H9 (cell line): ENCODE data around the gene PHEX. TPM values are rescaled to one million over a fixed set of nuclear protein-coding genes. Genes with fewer than 3 reads are reported as not detected.

Experiments used
- DNase-seq: peaks from one replicate; pipeline ENCODE4 v3.0.0-alpha.2; 2017
- H2AFZ ChIP-seq: one replicate; pipeline ENCODE4 v1.6.1; 2013; ENCODE audit warnings: mild to moderate bottlenecking, low read length, control low read depth, moderate library complexity
- H2AK5ac ChIP-seq: 2 replicates; pipeline ENCODE4 v1.6.1; 2013; ENCODE audit warnings: low read length, control low read depth, mixed read lengths; ENCODE audit not compliant: insufficient read length
- H2BK120ac ChIP-seq: one replicate; pipeline ENCODE4 v1.6.1; 2013; ENCODE audit warnings: low read depth, mild to moderate bottlenecking, low read length, control low read depth, inconsistent platforms; ENCODE audit not compliant: poor library complexity, severe bottlenecking
- H2BK12ac ChIP-seq: 2 replicates; pipeline ENCODE4 v1.6.1; 2013; ENCODE audit warnings: low read length, control low read depth, mixed read lengths, low read depth; ENCODE audit not compliant: insufficient read length
- H2BK15ac ChIP-seq: 2 replicates; pipeline ENCODE4 v1.6.1; 2013; ENCODE audit warnings: low read depth, low read length, control low read depth
- H2BK20ac ChIP-seq: one replicate; pipeline ENCODE4 v1.6.1; 2013; ENCODE audit warnings: low read depth, mild to moderate bottlenecking, low read length, control low read depth, inconsistent platforms; ENCODE audit not compliant: poor library complexity, severe bottlenecking
- H2BK5ac ChIP-seq: 2 replicates; pipeline ENCODE4 v1.6.1; 2013; ENCODE audit warnings: low read length, control low read depth, mixed read lengths; ENCODE audit not compliant: insufficient read length
- H3K14ac ChIP-seq: 2 replicates; pipeline ENCODE4 v1.6.1; 2013; ENCODE audit warnings: low read length, control low read depth; ENCODE audit not compliant: insufficient read depth
- H3K18ac ChIP-seq: 2 replicates; pipeline ENCODE4 v1.6.1; 2013; ENCODE audit warnings: low read depth, mild to moderate bottlenecking, mixed read lengths, low read length, control low read depth; ENCODE audit not compliant: insufficient read length
- H3K23ac ChIP-seq: 2 replicates; pipeline ENCODE4 v1.6.1; 2013; ENCODE audit warnings: low read length, control low read depth, mixed read lengths, low read depth; ENCODE audit not compliant: insufficient read length
- H3K23me2 ChIP-seq: 2 replicates; pipeline ENCODE4 v1.6.1; 2013; ENCODE audit warnings: low read depth, mild to moderate bottlenecking, mixed read lengths, low read length, control low read depth; ENCODE audit not compliant: insufficient read length, poor library complexity, severe bottlenecking
- H3K27ac ChIP-seq: 2 replicates; pipeline ENCODE4 v1.5.1; 2013; ENCODE audit warnings: low read length, control low read depth, mixed read lengths, low read depth; ENCODE audit not compliant: insufficient read length
- H3K27me3 ChIP-seq: 2 replicates; pipeline ENCODE4 v1.6.1; 2013; ENCODE audit warnings: low read length, control low read depth, inconsistent platforms; ENCODE audit not compliant: insufficient read depth
- H3K4ac ChIP-seq: 2 replicates; pipeline ENCODE4 v1.6.1; 2013; ENCODE audit warnings: low read depth, mild to moderate bottlenecking, control low read depth, inconsistent platforms, low read length, moderate library complexity
- H3K4me1 ChIP-seq: 2 replicates; pipeline ENCODE4 v1.6.1; 2013; ENCODE audit warnings: low read length, control low read depth, inconsistent platforms; ENCODE audit not compliant: insufficient read depth
- H3K4me2 ChIP-seq: 2 replicates; pipeline ENCODE4 v1.6.1; 2013; ENCODE audit warnings: low read length, control low read depth, mixed read lengths; ENCODE audit not compliant: insufficient read length, insufficient read depth
- H3K56ac ChIP-seq: 2 replicates; pipeline ENCODE4 v1.6.1; 2013; ENCODE audit warnings: low read depth, mild to moderate bottlenecking, mixed read lengths, low read length, control low read depth; ENCODE audit not compliant: insufficient read length
- H3K79me1 ChIP-seq: 2 replicates; pipeline ENCODE4 v1.6.1; 2013; ENCODE audit warnings: low read depth, mild to moderate bottlenecking, moderate library complexity, low read length, control low read depth, inconsistent platforms; ENCODE audit not compliant: insufficient read depth, poor library complexity, severe bottlenecking
- H3K79me2 ChIP-seq: 2 replicates; pipeline ENCODE4 v1.6.1; 2013; ENCODE audit warnings: low read length, control low read depth, inconsistent platforms; ENCODE audit not compliant: insufficient read depth
- H3K9ac ChIP-seq: 2 replicates; pipeline ENCODE4 v1.6.1; 2013; ENCODE audit warnings: low read length, control low read depth, mixed read lengths; ENCODE audit not compliant: insufficient read length; ENCODE audit errors: extremely low read depth
- H3K9me3 ChIP-seq: one replicate; pipeline ENCODE4 v1.6.1; 2013; ENCODE audit warnings: low read depth, low read length, inconsistent platforms; ENCODE audit not compliant: control insufficient read depth
- H3T11ph ChIP-seq: one replicate; pipeline ENCODE4 v1.6.1; 2013; ENCODE audit warnings: mild to moderate bottlenecking, low read length, control low read depth, inconsistent platforms
- H4K20me1 ChIP-seq: one replicate; pipeline ENCODE4 v1.6.1; 2013; ENCODE audit not compliant: control insufficient read depth, insufficient read length, insufficient read depth
- H4K5ac ChIP-seq: 2 replicates; pipeline ENCODE4 v1.6.1; 2013; ENCODE audit warnings: low read depth, mild to moderate bottlenecking, mixed read lengths, low read length, control low read depth; ENCODE audit not compliant: insufficient read length
- H4K8ac ChIP-seq: replicated peaks from 2 replicates; pipeline ENCODE4 v1.6.1; 2013; ENCODE audit warnings: low read length, control low read depth, mixed read lengths, low read depth; ENCODE audit not compliant: insufficient read length
- H4K91ac ChIP-seq: 2 replicates; pipeline ENCODE4 v1.6.1; 2013; ENCODE audit warnings: low read depth, mild to moderate bottlenecking, moderate library complexity, mixed read lengths, low read length, control low read depth; ENCODE audit not compliant: insufficient read length
- H3K27ac Mint-ChIP-seq, 3 experiments: 2 replicates in 2 of 3; 3 replicates in 1 of 3; pipeline ENCODE4 v1.8.0; 2020 to 2021; ENCODE audit warnings: mixed read lengths in 3 of 3, mild to moderate bottlenecking in 1 of 3, moderate library complexity in 1 of 3
- H3K27me3 Mint-ChIP-seq: 2 replicates; pipeline ENCODE4 v1.8.0; 2021; ENCODE audit warnings: low read depth, mild to moderate bottlenecking, moderate library complexity, mixed read lengths
- H3K36me3 Mint-ChIP-seq, 3 experiments: 2 replicates in 2 of 3; 3 replicates in 1 of 3; pipeline ENCODE4 v1.8.0; 2020 to 2021; ENCODE audit warnings: low read depth in 3 of 3, mixed read lengths in 3 of 3; ENCODE audit not compliant: insufficient read depth in 1 of 3
- H3K4me1 Mint-ChIP-seq, 2 experiments: 2 replicates each; pipeline ENCODE4 v1.8.0; 2020; ENCODE audit warnings: mixed read lengths in 2 of 2
- H3K4me3 Mint-ChIP-seq, 2 experiments: 2 replicates in 1 of 2; 3 replicates in 1 of 2; pipeline ENCODE4 v1.8.0; 2020 to 2021; ENCODE audit warnings: mild to moderate bottlenecking in 2 of 2, mixed read lengths in 2 of 2, moderate library complexity in 1 of 2
- H3K9me3 Mint-ChIP-seq, 2 experiments: 2 replicates in 1 of 2; 3 replicates in 1 of 2; pipeline ENCODE4 v1.8.0; 2020; ENCODE audit warnings: mild to moderate bottlenecking in 2 of 2, mixed read lengths in 2 of 2, moderate library complexity in 1 of 2
- CTCF ChIP-seq: fragments of 200-600 bp; sonication (generic); conservative IDR thresholded peaks from 3 replicates; pipeline ENCODE4 v1.8.0; 2021; ENCODE audit warnings: antibody characterized with exemption, mild to moderate bottlenecking
- WGBS: extraction: QIAGEN DNeasy Blood & Tissue Kit; methylation state at CpG from one replicate; pipeline ENCODE4 v1.1.7; 2013; ENCODE audit warnings: missing lambda C conversion rate, low lambda C conversion rate, mixed read lengths; ENCODE audit not compliant: insufficient read length; ENCODE audit errors: extremely low coverage; 5-methylcytosine and 5-hydroxymethylcytosine counted together
- total RNA-seq: library from RNA; stranded (reverse); gene quantifications from 2 replicates; pipeline ENCODE4 v1.2.1, GENCODE V29; 2021

The PHEX gene
- total RNA-seq, 1 experiment from 2014 or later: 0.11 TPM

- H2AK5ac ChIP-seq: no peak overlapping the region
- no peak overlapping the region for H3K18ac ChIP-seq
- H2BK120ac ChIP-seq: no peak overlapping the region
- H4K20me1 ChIP-seq: no peaks in the 10 kb centered on the region
- H3T11ph ChIP-seq: no peak overlapping the region
- no peak overlapping the region for H2BK15ac ChIP-seq
- H2BK12ac ChIP-seq: no peak overlapping the region
- no peaks in the 10 kb centered on the region for H3K4me1 ChIP-seq
- H3K9ac ChIP-seq: no peak overlapping the region
- no peak for DNase-seq
- no peak overlapping the region for H4K5ac ChIP-seq
- H3K27ac ChIP-seq: no peak overlapping the region
- no peaks in the 10 kb centered on the region for H3K23me2 ChIP-seq
- peaks cover 20 to 25% of the 10 kb centered on the region in 2 experiments for H3K4me1 Mint-ChIP-seq
- H2BK20ac ChIP-seq: no peak overlapping the region
- H3K79me2 ChIP-seq: no peaks in the 10 kb centered on the region
- H2BK5ac ChIP-seq: no peak overlapping the region
- H3K4ac ChIP-seq: no peak overlapping the region
- H3K9me3 Mint-ChIP-seq: peaks cover 0 to 43% of the 10 kb centered on the region in 2 experiments; a peak in 4 of 5 replicates
- no peak for TF ChIP-seq CTCF
- H3K4me2 ChIP-seq: no peak overlapping the region
- no peak overlapping the region for H4K8ac ChIP-seq
- H3K79me1 ChIP-seq: no peaks in the 10 kb centered on the region
- H3K4me3 Mint-ChIP-seq: no peak overlapping the region
- WGBS: no CpG with 5 or more reads among the region's 2 CpGs
- no peak overlapping the region for H3K23ac ChIP-seq
- no peak overlapping the region for H3K56ac ChIP-seq
- H3K27me3 ChIP-seq: no peaks in the 10 kb centered on the region
- no peaks in the 10 kb centered on the region; the same call in 1 of the 2 replicates for H3K27me3 Mint-ChIP-seq
- no peaks in the 10 kb centered on the region; a peak in 2 of 7 replicates for H3K36me3 Mint-ChIP-seq
- no peaks in the 10 kb centered on the region for H3K9me3 ChIP-seq
- no peak overlapping the region for H3K14ac ChIP-seq
- H3K27ac Mint-ChIP-seq: no peak overlapping the region
- no peak overlapping the region for H4K91ac ChIP-seq
- no peak overlapping the region for H2AFZ ChIP-seq
Measured at GRCh38 chrX:22296871-22297270, 264.7 kb downstream of the PHEX start.
